MM.1S (cell line): ENCODE data around the gene MYH14.

Source experiments
- DNase-seq: peaks from one replicate; pipeline ENCODE4 v3.0.0-alpha.2; 2015
- H2AFZ ChIP-seq: fragments of 300-600 bp; sonication (generic); 2 replicates; pipeline ENCODE4 v1.6.0; 2016; ENCODE audit warnings: antibody characterized with exemption, low read length
- H3F3A ChIP-seq: fragments of 300-600 bp; sonication (generic); 2 replicates; pipeline ENCODE4 v1.6.1; 2016; ENCODE audit warnings: mild to moderate bottlenecking, antibody characterized with exemption, low read length, moderate library complexity, mixed read lengths; ENCODE audit not compliant: insufficient read depth
- H3K27ac ChIP-seq: fragments of 300-600 bp; sonication (generic); 2 replicates; pipeline ENCODE4 v1.5.1; 2016; ENCODE audit warnings: mild to moderate bottlenecking, low read length
- H3K27me3 ChIP-seq: fragments of 300-600 bp; sonication (generic); replicated peaks from 2 replicates; pipeline ENCODE4 v1.6.0; 2016; ENCODE audit warnings: low read length; ENCODE audit not compliant: insufficient read depth
- H3K36me3 ChIP-seq: fragments of 300-600 bp; sonication (generic); replicated peaks from 2 replicates; pipeline ENCODE4 v1.6.1; 2016; ENCODE audit warnings: mild to moderate bottlenecking, low read length, mixed read lengths; ENCODE audit not compliant: insufficient read depth
- H3K4me1 ChIP-seq: fragments of 300-600 bp; sonication (generic); 2 replicates; pipeline ENCODE4 v1.6.1; 2016; ENCODE audit warnings: low read length, mixed read lengths
- H3K4me2 ChIP-seq: fragments of 300-600 bp; sonication (generic); 2 replicates; pipeline ENCODE4 v1.6.0; 2016; ENCODE audit warnings: low read depth, low read length
- H3K4me3 ChIP-seq: fragments of 300-600 bp; sonication (generic); 2 replicates; pipeline ENCODE4 v1.5.1; 2016; ENCODE audit warnings: low read length, mixed read lengths
- H3K79me2 ChIP-seq: fragments of 300-600 bp; sonication (generic); 2 replicates; pipeline ENCODE4 v1.6.1; 2016; ENCODE audit warnings: mixed run types, low read length, mixed read lengths
- H3K9ac ChIP-seq: fragments of 300-600 bp; sonication (generic); 2 replicates; pipeline ENCODE4 v1.6.1; 2016; ENCODE audit warnings: low read length, mixed read lengths
- H3K9me2 ChIP-seq: fragments of 300-600 bp; sonication (generic); replicated peaks from 2 replicates; pipeline ENCODE4 v1.6.1; 2016; ENCODE audit warnings: mild to moderate bottlenecking, low read length, mixed read lengths; ENCODE audit not compliant: insufficient read depth
- H3K9me3 ChIP-seq: fragments of 300-600 bp; sonication (generic); replicated peaks from 2 replicates; pipeline ENCODE4 v1.6.1; 2016; ENCODE audit warnings: mild to moderate bottlenecking, low read length, mixed read lengths; ENCODE audit not compliant: insufficient read depth
- H4K20me1 ChIP-seq: fragments of 300-600 bp; sonication (generic); 2 replicates; pipeline ENCODE4 v1.6.1; 2016; ENCODE audit warnings: mild to moderate bottlenecking, low read length, moderate library complexity, mixed read lengths; ENCODE audit not compliant: insufficient read depth
- CTCF ChIP-seq: fragments of 300-600 bp; sonication (generic); IDR thresholded peaks from 2 replicates; pipeline ENCODE4 v1.5.1; 2016; ENCODE audit warnings: antibody characterized with exemption, low read length, mixed read lengths
- EZH2 ChIP-seq: fragments of 300-600 bp; sonication (generic); optimal IDR thresholded peaks from 2 replicates; pipeline ENCODE3; 2017; ENCODE audit warnings: low read depth, mild to moderate bottlenecking, antibody characterized with exemption, low read length, mixed read lengths
- EZH2phosphoT487 ChIP-seq: fragments of 300-600 bp; sonication (generic); IDR thresholded peaks from 2 replicates; pipeline ENCODE4 v1.6.1; 2018; ENCODE audit warnings: antibody characterized with exemption, low read length

Gene MYH14

GRCh38 chr19:50189331-50189730 is 14.1 kb upstream of the MYH14 start:
- Histone ChIP-seq H3K27me3 (peaks cover 72% of the 10 kb centered on the region), H3K9ac (no peak overlapping the region), H3K27ac (no peak overlapping the region), H3F3A (no peaks in the 10 kb centered on the region), H3K36me3 (no peaks in the 10 kb centered on the region), H3K4me2 (no peak overlapping the region), H3K9me3 (no peaks in the 10 kb centered on the region), H3K4me1 (no peaks in the 10 kb centered on the region), H4K20me1 (no peaks in the 10 kb centered on the region), H3K4me3 (no peak overlapping the region), H3K9me2 (no peaks in the 10 kb centered on the region), H2AFZ (no peak overlapping the region), H3K79me2 (no peaks in the 10 kb centered on the region)
- no peak for DNase-seq
- TF ChIP-seq CTCF: no peak

- no peak for DNase-seq
- H3F3A ChIP-seq: no peaks in the 10 kb centered on the region
- no peak overlapping the region for H3K9ac ChIP-seq
- no peak for TF ChIP-seq EZH2phosphoT487
- no peak for TF ChIP-seq CTCF
- TF ChIP-seq EZH2: no peak
- no peaks in the 10 kb centered on the region for H3K36me3 ChIP-seq
- no peaks in the 10 kb centered on the region for H3K9me2 ChIP-seq
- no peaks in the 10 kb centered on the region for H4K20me1 ChIP-seq
- H3K4me2 ChIP-seq: no peak overlapping the region
- H3K9me3 ChIP-seq: no peaks in the 10 kb centered on the region
- H3K79me2 ChIP-seq: no peaks in the 10 kb centered on the region
- H2AFZ ChIP-seq: no peak overlapping the region
- H3K27me3 ChIP-seq: peaks cover 66% of the 10 kb centered on the region
- no peak overlapping the region for H3K27ac ChIP-seq
- H3K4me3 ChIP-seq: no peak overlapping the region
- no peaks in the 10 kb centered on the region for H3K4me1 ChIP-seq
These were observed 13.0 kb upstream of the MYH14 start for GRCh38 chr19:50190439-50190891.

- Histone ChIP-seq H3K9ac (no peak overlapping the region), H3K9me3 (no peaks in the 10 kb centered on the region), H2AFZ (no peak overlapping the region), H3K4me1 (no peaks in the 10 kb centered on the region), H3K79me2 (no peaks in the 10 kb centered on the region), H4K20me1 (no peaks in the 10 kb centered on the region), H3K27me3 (peaks cover 58% of the 10 kb centered on the region), H3K27ac (no peak overlapping the region), H3K9me2 (no peaks in the 10 kb centered on the region), H3K4me3 (no peak overlapping the region), H3K4me2 (no peak overlapping the region), H3K36me3 (no peaks in the 10 kb centered on the region), H3F3A (no peaks in the 10 kb centered on the region)
- TF ChIP-seq EZH2phosphoT487 (no peak), CTCF (no peak), EZH2 (no peak)
- DNase-seq: no peak
These were observed 12.2 kb upstream of the MYH14 start for GRCh38 chr19:50191216-50191615.
